Thyroid gland (tissue), 4 donors: Measurements from ENCODE around the gene HERC6. TPM values are rescaled to one million over a fixed set of nuclear protein-coding genes. Genes with fewer than 3 reads are reported as not detected.
"Not testable (repeated sequence)": the region's sequence is repeated elsewhere in the genome, so short reads cannot be mapped to it uniquely, and the experiment has no call there.

Experiments
- DNase-seq, 2 donors: peaks; one replicate each; pipeline ENCODE4 v3.0.0-alpha.2; 2019
- H3K27ac ChIP-seq, 3 donors: fragments of 200-600 bp; sonication (generic); 1 replicate in 2 of 3; 2 replicates in 1 of 3; pipeline ENCODE4 v1.5.1; 2016 to 2019; ENCODE audit warnings: mild to moderate bottlenecking in 1 of 3, moderate library complexity in 1 of 3
- H3K27me3 ChIP-seq: fragments of 200-600 bp; sonication (generic); one replicate; pipeline ENCODE4 v1.5.1; 2019
- H3K36me3 ChIP-seq, 2 donors: fragments of 200-600 bp; sonication (generic); one replicate each; pipeline ENCODE4 v1.5.1; 2016 to 2019
- H3K4me1 ChIP-seq, 2 donors: fragments of 200-600 bp; sonication (generic); one replicate each; pipeline ENCODE4 v1.5.1; 2017 to 2019
- H3K4me3 ChIP-seq, 3 donors: fragments of 200-600 bp; sonication (generic); replicated peaks in 1 of 3; 1 replicate in 2 of 3; 2 replicates in 1 of 3; pipeline ENCODE4 v1.5.1; 2016; ENCODE audit warnings: mild to moderate bottlenecking in 1 of 3
- H3K9me3 ChIP-seq: fragments of 200-600 bp; sonication (generic); one replicate; pipeline ENCODE4 v1.5.1; 2017
- POLR2A ChIP-seq, 2 donors: fragments of 450-650 bp; IDR thresholded peaks; one replicate each; pipeline ENCODE4 v1.6.1; 2017; ENCODE audit warnings: antibody characterized with exemption in 2 of 2, mild to moderate bottlenecking in 2 of 2, moderate library complexity in 1 of 2
- WGBS, 2 donors: methylation state at CpG; one replicate each; pipeline ENCODE4 v1.1.5; 2017; 5-methylcytosine and 5-hydroxymethylcytosine counted together
- intact Hi-C: fragments of 100-400 bp; cut with DNase I; formaldehyde crosslinking; loops from one replicate; pipeline ENCODE4 v1.15.1; 2023
- total RNA-seq, 4 donors: library from RNA; depleted of rRNA; stranded (reverse); fragments of >200 nt; gene quantifications; one replicate each; pipeline ENCODE4 v1.2.3, GENCODE V29; 2016
- TF ChIP-seq, protein P1 (sequence below), 6 experiments: fragments of 200-600 bp in 3 of 6; fragments of 450-650 bp in 3 of 6; sonication (generic) in 3 of 6; IDR thresholded peaks; one replicate each; pipeline ENCODE4 v1.5.1; 2016 to 2019; ENCODE audit warnings: antibody characterized with exemption in 6 of 6, mild to moderate bottlenecking in 2 of 6, inconsistent platforms in 1 of 6, moderate library complexity in 1 of 6

Gene HERC6
- total RNA-seq, 4 donors from 2014 or later: 6.7 to 14.0 (median 9.6) TPM

- Histone ChIP-seq H3K4me3 (no peak overlapping the region), H3K27me3 (no peaks in the 10 kb centered on the region), H3K27ac (no peak overlapping the region), H3K4me1 (peaks cover 18 to 30% of the 10 kb centered on the region in 2 donors), H3K36me3 (no peaks in the 10 kb centered on the region), H3K9me3 (no peaks in the 10 kb centered on the region)
- intact Hi-C loops: no loop called here
- no peak for DNase-seq
- 96 to 97% methylated on average over 4 of the region's 4 CpGs for WGBS, 2 donors
- TF ChIP-seq, protein P1, sequence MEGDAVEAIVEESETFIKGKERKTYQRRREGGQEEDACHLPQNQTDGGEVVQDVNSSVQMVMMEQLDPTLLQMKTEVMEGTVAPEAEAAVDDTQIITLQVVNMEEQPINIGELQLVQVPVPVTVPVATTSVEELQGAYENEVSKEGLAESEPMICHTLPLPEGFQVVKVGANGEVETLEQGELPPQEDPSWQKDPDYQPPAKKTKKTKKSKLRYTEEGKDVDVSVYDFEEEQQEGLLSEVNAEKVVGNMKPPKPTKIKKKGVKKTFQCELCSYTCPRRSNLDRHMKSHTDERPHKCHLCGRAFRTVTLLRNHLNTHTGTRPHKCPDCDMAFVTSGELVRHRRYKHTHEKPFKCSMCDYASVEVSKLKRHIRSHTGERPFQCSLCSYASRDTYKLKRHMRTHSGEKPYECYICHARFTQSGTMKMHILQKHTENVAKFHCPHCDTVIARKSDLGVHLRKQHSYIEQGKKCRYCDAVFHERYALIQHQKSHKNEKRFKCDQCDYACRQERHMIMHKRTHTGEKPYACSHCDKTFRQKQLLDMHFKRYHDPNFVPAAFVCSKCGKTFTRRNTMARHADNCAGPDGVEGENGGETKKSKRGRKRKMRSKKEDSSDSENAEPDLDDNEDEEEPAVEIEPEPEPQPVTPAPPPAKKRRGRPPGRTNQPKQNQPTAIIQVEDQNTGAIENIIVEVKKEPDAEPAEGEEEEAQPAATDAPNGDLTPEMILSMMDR (IDR thresholded peaks at IDR 0.05): no peak
- no peak for TF ChIP-seq POLR2A (IDR thresholded peaks at IDR 0.05)
Measured at GRCh38 chr4:88445252-88445651, 66.6 kb downstream of the HERC6 start.

DNA sequence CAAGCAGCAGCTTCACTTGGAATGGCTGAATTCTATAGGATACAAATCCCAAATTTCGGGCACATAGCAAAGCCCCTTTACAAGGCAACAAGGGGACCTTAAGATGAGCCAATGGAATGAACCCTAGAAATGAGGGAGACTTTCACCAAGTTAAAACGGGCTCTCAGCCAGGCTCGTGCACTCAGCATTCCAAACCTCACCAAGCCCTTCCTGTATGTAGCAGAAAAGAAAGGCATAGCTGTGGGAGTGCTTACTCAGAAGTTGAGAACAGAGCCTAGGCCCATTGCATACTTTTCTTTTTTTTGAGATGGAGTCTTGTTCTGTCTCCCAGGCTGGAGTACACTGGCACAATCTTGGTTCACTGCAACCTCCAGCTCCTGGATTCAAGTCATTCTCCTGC is 67.5 kb downstream of the HERC6 start:
- TF ChIP-seq POLR2A (IDR thresholded peaks at IDR 0.05): no peak
- TF ChIP-seq, protein P1 (IDR thresholded peaks at IDR 0.05): no peak
- Histone ChIP-seq H3K27ac (no peak overlapping the region), H3K4me3 (no peak overlapping the region), H3K9me3 (no peaks in the 10 kb centered on the region), H3K4me1 (peaks cover 18 to 30% of the 10 kb centered on the region in 2 donors), H3K27me3 (no peaks in the 10 kb centered on the region), H3K36me3 (no peaks in the 10 kb centered on the region)
- intact Hi-C loops: no loop called here
- 45 to 53% methylated on average over 3 of the region's 3 CpGs for whole genome bisulfite sequencing, 2 donors
- DNase-seq: peak; percentile 39 to 63

GRCh38 chr4:88447371-88448095 is 68.9 kb downstream of the HERC6 start:
- Histone ChIP-seq H3K36me3 (no peaks in the 10 kb centered on the region), H3K4me1 (peaks cover 18 to 24% of the 10 kb centered on the region in 2 donors), H3K27me3 (no peaks in the 10 kb centered on the region), H3K27ac (no peak overlapping the region), H3K4me3 (no peak overlapping the region), H3K9me3 (no peaks in the 10 kb centered on the region)
- 86 to 87% methylated on average over 5 of the region's 5 CpGs for WGBS, 2 donors
- intact Hi-C loops: no loop called here
- DNase-seq: no peak
- TF ChIP-seq, protein P1 (IDR thresholded peaks at IDR 0.05): no peak
- TF ChIP-seq POLR2A (IDR thresholded peaks at IDR 0.05): no peak

DNA sequence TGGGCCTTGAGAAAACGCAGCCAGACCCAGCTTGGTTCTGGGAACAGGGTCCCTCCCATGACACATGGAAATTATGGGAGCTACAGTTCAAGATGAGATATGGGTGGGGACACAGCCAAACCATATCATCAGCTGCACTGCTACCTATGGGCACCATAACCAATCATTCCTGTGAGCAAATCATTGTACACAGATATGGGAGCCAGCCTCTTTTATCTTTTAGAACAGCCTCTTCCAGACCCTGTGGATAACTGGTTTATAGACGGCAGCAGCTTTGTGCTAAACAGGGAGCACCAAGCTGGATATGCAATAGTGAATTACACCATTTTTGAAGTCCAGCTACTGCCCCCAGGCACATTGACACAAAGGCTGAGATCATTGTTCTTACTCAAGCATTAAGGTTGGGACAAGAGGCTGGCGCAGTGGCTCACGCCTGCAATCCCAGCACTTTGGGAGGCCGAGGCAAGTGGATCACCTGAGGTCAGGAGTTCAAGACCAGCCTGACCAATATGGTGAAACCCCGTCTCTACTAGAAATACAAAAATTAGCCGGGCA is 69.6 kb downstream of the HERC6 start:
- H3K9me3 ChIP-seq, H3K27ac ChIP-seq, H3K4me3 ChIP-seq, DNase-seq, intact Hi-C loops, H3K36me3 ChIP-seq, H3K27me3 ChIP-seq: not testable (repeated sequence)
- WGBS, 2 donors: 96 to 98% methylated on average over 7 of the region's 7 CpGs
- H3K4me1 ChIP-seq: peaks cover 16 to 19% of the 10 kb centered on the region in 2 donors

- TF ChIP-seq, protein P1 (IDR thresholded peaks at IDR 0.05): no peak
- Histone ChIP-seq H3K9me3 (no peaks in the 10 kb centered on the region), H3K4me3 (no peak overlapping the region), H3K36me3 (no peaks in the 10 kb centered on the region), H3K27me3 (no peaks in the 10 kb centered on the region), H3K27ac (no peak overlapping the region), H3K4me1 (peaks cover 10 to 13% of the 10 kb centered on the region in 2 donors)
- intact Hi-C loops: no loop called here
- no peak for DNase-seq
Measured at GRCh38 chr4:88448889-88449288, 70.2 kb downstream of the HERC6 start.
